Stimulated activated CD4-positive, alpha-beta T cell treated with anti-CD3 and anti-CD28 coated beads, Interleukin-2, amount 100 ng/mL, for 48 hours (primary cell): Measurements from ENCODE around the gene ANKLE2.
"Not testable (repeated sequence)": the region's sequence is repeated elsewhere in the genome, so short reads cannot be mapped to it uniquely, and the experiment has no call there.

Experiments
- DNase-seq, 2 donors: peaks; one replicate each; pipeline ENCODE4 v3.0.0-alpha.2; 2020

ANKLE2 gene

DNA sequence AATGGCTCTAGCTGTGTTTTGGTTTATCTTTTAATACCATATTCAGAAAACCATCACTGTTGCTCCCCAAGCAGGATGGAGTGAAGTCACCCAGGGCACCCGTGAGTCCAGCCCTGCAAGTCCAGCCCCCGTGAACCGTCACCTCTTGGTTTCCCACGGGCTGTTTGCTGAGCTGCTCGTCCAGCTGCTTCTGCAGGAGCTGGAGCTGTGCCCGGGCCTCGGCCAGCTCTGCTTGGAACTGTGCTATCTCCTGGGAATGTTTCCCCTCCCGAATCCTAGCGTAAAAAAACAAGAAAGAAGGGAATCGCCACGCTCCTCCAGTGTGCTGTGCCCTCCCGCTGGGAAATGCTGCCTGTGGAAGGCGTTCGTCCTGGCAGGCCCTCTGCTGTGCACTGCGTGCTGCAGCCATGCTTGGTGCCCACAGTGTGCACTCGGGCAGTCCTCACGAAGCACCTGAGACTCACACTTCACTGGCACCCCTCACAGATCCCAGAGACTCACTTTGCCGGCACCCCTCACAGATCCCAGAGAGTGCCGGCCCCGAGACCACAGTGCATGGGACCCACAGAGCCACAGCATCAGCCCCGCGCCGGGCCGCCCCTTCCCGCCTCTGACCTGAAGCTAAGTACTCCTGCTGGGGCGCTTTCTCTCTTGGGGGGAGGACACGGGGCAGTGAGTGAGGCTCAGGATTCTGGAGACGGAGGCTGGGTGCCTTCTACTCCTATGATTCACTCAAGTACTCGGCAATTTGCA lies 15.4 kb upstream of the ANKLE2 start:
- no peak for DNase-seq

- not testable (repeated sequence) for DNase-seq
Measured at GRCh38 chr12:132776230-132776625, 14.6 kb upstream of the ANKLE2 start.

GRCh38 chr12:132775502-132776229 lies 14.0 kb upstream of the ANKLE2 start:
- DNase-seq, result no peak

- no peak for DNase-seq
Measured at GRCh38 chr12:132774646-132775275, 13.1 kb upstream of the ANKLE2 start.

GRCh38 chr12:132774159-132774558 lies 12.5 kb upstream of the ANKLE2 start:
- DNase-seq, result no peak

GRCh38 chr12:132773077-132773955 lies 11.7 kb upstream of the ANKLE2 start:
- no peak for DNase-seq

DNA sequence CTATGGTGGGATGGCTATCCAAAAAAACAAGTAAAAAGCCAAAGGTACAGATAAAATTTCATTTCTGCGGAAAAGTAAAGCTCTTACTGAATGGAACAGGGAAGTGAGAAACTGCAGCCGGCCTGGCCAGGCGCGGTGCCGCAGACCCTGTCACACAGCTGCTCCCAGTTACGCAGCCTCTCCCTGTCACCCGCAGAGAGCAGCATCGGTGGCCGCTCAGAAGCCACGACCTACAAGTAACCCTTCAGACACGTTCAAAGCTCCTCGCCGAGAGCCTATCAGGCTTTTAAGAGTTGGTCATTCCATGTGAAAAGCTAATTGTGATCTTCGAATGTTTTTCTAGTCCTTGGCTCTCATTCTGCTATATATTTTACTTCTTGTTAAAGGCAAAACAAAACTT lies 11.0 kb upstream of the ANKLE2 start:
- DNase-seq, result no peak

DNA sequence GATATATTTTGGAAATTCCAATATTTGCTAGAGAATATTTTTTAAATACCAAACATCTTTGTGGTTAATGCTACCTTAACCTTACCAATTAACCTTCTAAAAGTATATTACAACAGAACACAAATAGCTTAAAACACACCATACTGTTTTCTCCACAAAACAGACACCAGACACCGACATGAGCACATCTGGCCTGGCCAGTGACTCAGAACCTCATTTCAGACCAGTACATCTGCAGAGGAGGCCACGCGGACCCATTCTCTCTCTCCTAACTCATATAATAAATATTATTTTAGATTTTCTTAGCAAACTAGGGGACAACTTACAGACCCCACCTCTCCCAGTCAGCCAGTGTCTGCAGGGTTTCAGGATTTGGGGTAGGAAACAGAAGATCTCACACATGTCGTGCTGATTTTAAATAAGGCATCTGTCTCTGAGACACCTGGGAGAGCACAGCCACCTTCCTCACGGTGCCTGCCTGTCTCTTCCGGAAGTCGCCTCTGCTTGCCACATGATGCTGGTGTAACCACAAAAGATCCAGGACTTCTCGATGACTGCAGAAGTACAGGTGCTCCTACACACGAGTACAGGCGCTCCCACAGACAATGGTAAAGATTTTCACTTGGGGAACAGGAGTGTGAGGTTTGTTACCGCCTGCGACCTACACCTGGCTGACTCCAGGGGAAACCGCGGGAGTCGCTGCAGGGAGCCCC lies 9.7 kb upstream of the ANKLE2 start:
- no peak for DNase-seq

GRCh38 chr12:132766380-132767085 lies 4.9 kb upstream of the ANKLE2 start:
- DNase-seq, result no peak

DNA sequence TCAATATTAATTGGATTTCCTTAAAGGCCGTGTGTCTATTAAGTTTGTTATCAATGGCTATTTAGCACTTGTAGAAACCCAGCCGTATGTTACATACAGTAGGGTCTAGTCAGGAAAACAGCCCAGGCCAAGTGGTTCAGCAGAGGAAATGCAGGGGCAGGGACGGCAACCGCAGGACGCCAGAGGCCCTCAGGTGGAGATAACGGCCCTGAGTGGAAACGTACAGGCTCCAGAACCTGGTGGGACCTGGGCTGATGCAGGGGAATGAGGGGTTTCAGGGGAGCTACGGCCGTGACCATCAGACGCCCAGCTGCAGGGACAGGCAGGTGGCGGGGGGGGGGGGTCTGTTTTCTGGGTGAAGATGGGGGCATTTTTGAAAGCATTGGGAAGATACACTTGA lies 3.7 kb upstream of the ANKLE2 start:
- no peak for DNase-seq

DNA sequence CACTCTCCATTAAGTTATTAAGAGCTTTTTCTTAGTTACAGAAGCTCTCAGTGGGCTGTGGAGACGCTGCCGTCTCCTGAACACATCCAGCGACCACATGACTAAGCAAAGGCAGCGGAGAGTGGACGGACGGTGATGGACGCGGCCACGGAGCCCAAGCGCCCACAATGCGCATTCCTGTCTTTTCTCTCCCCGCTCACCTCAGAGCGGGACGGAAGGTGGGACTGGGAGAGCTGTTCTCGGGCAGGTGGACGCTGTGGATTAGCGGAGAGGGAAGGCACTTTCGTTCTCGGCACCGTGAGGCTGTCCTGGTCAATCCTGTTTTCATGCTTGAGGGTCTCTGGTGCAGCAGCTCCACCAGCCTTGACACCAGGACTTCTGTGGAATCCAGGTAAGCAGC lies 2.6 kb upstream of the ANKLE2 start:
- DNase-seq, result no peak

- DNase-seq, result peak; percentile 72 to 86
Measured at GRCh38 chr12:132761921-132762583, 420 bp upstream of the ANKLE2 start.

DNA sequence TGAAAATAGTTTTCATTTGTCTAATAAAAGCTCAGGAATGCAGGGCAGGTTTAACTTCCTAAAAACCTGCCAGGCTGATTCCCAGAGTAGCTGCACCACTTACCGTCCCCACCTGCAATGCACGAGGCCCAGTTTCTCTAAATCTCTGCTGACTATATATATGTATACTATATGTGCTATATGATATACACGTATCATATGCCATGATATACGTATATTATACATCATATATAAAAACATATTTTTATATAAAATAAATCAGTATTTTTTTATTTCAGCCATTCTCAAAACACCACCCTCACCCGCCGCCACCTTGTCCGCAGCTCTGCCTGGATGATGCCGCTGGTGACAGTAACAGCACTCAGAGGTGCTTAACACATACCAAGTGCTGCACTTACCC lies 2.3 kb downstream of the ANKLE2 start:
- DNase-seq, result no peak

- DNase-seq, result not testable (repeated sequence)
Measured at GRCh38 chr12:132758825-132759224, 2.8 kb downstream of the ANKLE2 start.

GRCh38 chr12:132754160-132754932 lies 7.3 kb downstream of the ANKLE2 start:
- no peak for DNase-seq

- not testable (repeated sequence) for DNase-seq
Measured at GRCh38 chr12:132753670-132754069, 8.0 kb downstream of the ANKLE2 start.

DNA sequence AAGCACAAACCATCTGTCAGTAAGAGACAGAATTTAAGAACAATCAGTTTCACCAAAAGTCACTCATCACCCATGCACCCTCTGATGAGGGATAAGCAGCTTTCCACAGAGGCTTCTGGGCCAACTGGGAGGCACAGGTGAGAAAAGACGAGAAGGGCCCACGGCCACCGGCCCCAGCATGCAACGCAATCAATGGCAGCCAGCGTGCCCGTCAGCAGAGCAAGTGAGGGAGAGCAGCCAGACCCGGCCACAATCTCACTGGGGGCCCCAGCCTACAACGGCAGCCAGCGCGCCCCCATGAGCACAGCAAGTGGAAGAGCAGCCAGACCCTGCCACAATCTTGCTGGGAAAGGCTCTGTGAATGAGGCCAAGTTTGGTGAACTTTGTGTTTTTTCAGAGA lies 13.3 kb downstream of the ANKLE2 start:
- no peak for DNase-seq

DNA sequence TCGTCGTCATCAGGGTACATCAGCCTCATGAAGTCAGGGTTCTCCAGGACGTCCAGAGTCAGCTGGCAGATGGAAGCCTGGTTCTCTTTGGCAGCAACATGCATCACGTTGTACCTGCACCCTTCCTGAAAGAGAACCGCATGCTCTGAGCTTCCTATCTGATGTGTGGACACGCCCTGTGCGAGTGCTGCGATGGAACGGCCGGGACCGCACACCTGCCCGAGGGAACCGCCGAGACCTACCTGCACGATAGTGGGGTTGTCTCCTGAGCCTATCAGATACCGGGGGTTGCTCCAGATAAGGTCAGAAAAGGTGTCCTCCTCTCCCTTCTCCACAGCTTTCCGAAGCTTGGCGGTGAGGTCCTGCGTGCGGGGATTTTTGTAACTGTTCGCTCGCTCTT lies 13.7 kb downstream of the ANKLE2 start:
- DNase-seq, result no peak

DNA sequence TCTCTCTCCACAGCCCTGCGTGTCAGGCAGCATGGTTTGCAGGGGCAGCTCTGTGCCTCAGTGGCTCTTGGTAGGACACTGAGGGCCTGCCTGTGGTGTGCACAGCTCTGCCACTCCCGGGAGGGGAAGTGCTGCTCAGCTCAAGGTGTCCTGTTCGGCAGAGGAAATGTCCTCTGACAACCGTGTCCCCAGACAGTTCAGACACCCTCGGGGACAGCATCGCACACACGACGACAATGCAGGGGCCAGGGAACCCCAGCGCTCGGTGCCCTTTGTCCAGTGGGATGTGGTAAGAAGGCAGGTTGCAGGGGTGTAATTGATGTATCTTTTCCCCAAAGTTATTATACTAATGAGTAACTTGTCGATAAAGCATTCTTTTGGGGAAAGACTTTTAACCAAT lies 14.2 kb downstream of the ANKLE2 start:
- no peak for DNase-seq

GRCh38 chr12:132746613-132747012 lies 15.0 kb downstream of the ANKLE2 start:
- DNase-seq, result no peak
